SK-N-SH treated with all-trans-retinoic acid at 6 μM for 48 hours (cell line): ENCODE data around the gene PTPRH.

Experiments
- ATAC-seq: fragments of 200-7000 bp; cut with Tn5 transposase; 3 replicates; pipeline ENCODE4 v1.9.1; 2020; ENCODE audit warnings: mild to moderate bottlenecking, moderate library complexity
- ARNTL ChIP-seq: fragments of 450-650 bp; formaldehyde crosslinking; IDR thresholded peaks from 2 replicates; pipeline ENCODE4 v1.5.0; 2020; ENCODE audit warnings: low read depth, mild to moderate bottlenecking, moderate library complexity, borderline replicate concordance
- BACH2 ChIP-seq: fragments of 250-450 bp; sonication (Bioruptor Pico); IDR thresholded peaks from 2 replicates; pipeline ENCODE4 v1.9.0; 2021; ENCODE audit warnings: mild to moderate bottlenecking, borderline replicate concordance
- CREB5 ChIP-seq: fragments of 250-450 bp; sonication (Bioruptor Pico); IDR thresholded peaks from 2 replicates; pipeline ENCODE4 v1.5.1; 2020; ENCODE audit warnings: low read depth, mild to moderate bottlenecking, moderate library complexity
- CSRNP3 ChIP-seq: fragments of 250-450 bp; sonication (Bioruptor Pico); IDR thresholded peaks from 2 replicates; pipeline ENCODE4 v1.5.1; 2021; ENCODE audit warnings: mild to moderate bottlenecking, moderate library complexity
- ESRRG ChIP-seq: fragments of 250-450 bp; sonication (Bioruptor Pico); IDR thresholded peaks from 2 replicates; pipeline ENCODE4 v1.6.1; 2021; ENCODE audit warnings: mild to moderate bottlenecking
- ISL1 ChIP-seq: fragments of 250-450 bp; sonication (Bioruptor Pico); IDR thresholded peaks from 2 replicates; pipeline ENCODE4 v2.1.2; 2022; ENCODE audit warnings: mild to moderate bottlenecking, moderate library complexity
- OSR1 ChIP-seq: fragments of 250-450 bp; sonication (Bioruptor Pico); IDR thresholded peaks from 2 replicates; pipeline ENCODE4 v1.8.0; 2022; ENCODE audit warnings: moderate library complexity, mild to moderate bottlenecking, inconsistent platforms
- PATZ1 ChIP-seq: fragments of 250-450 bp; sonication (Bioruptor Pico); IDR thresholded peaks from 2 replicates; pipeline ENCODE4 v1.8.0; 2020; ENCODE audit warnings: mild to moderate bottlenecking, moderate library complexity, borderline replicate concordance
- PPARA ChIP-seq: fragments of 250-450 bp; sonication (Bioruptor Pico); IDR thresholded peaks from 2 replicates; pipeline ENCODE4 v1.5.0; 2020; ENCODE audit warnings: mild to moderate bottlenecking, borderline replicate concordance
- RARB ChIP-seq: fragments of 250-450 bp; sonication (Bioruptor Pico); IDR thresholded peaks from 2 replicates; pipeline ENCODE4 v1.8.0; 2021; ENCODE audit warnings: mild to moderate bottlenecking, moderate library complexity
- TCF4 ChIP-seq: fragments of 250-450 bp; sonication (Bioruptor Pico); IDR thresholded peaks from 2 replicates; pipeline ENCODE4 v1.8.0; 2021; ENCODE audit warnings: mild to moderate bottlenecking, moderate library complexity, borderline replicate concordance
- TSHZ2 ChIP-seq: fragments of 250-450 bp; sonication (Bioruptor Pico); IDR thresholded peaks from 2 replicates; pipeline ENCODE4 v1.5.0; 2020; ENCODE audit warnings: mild to moderate bottlenecking, moderate library complexity
- ZFP30 ChIP-seq: fragments of 450-650 bp; formaldehyde crosslinking; IDR thresholded peaks from 2 replicates; pipeline ENCODE4 v1.5.0; 2022; ENCODE audit warnings: mild to moderate bottlenecking, moderate library complexity
- ZNF565 ChIP-seq: fragments of 450-650 bp; formaldehyde crosslinking; conservative IDR thresholded peaks from 2 replicates; pipeline ENCODE4 v1.5.0; 2020; ENCODE audit warnings: low read depth, mild to moderate bottlenecking, moderate library complexity
- ZNF70 ChIP-seq: fragments of 450-650 bp; formaldehyde crosslinking; IDR thresholded peaks from 2 replicates; pipeline ENCODE4 v1.5.0; 2020; ENCODE audit warnings: mild to moderate bottlenecking, moderate library complexity
- ZNF8 ChIP-seq: fragments of 450-650 bp; formaldehyde crosslinking; IDR thresholded peaks from 2 replicates; pipeline ENCODE4 v1.5.0; 2020; ENCODE audit warnings: mild to moderate bottlenecking, moderate library complexity

PTPRH gene

GRCh38 chr19:55174425-55175116 is 34.7 kb downstream of the PTPRH start:
- no peak for ATAC-seq
- TF ChIP-seq ZNF8 (CRISPR knock-in tag) (no peak), PATZ1 (CRISPR knock-in tag) (no peak), OSR1 (no peak), ZNF565 (CRISPR knock-in tag) (no peak), TCF4 (CRISPR knock-in tag) (no peak), CREB5 (CRISPR knock-in tag) (no peak), TSHZ2 (CRISPR knock-in tag) (no peak), CSRNP3 (CRISPR knock-in tag) (no peak), BACH2 (CRISPR knock-in tag) (no peak), PPARA (no peak)
- TF ChIP-seq, all 23 proteins: peak for 0

- ATAC-seq, result no peak
- TF ChIP-seq BACH2 (CRISPR knock-in tag), result no peak
- no peak for TF ChIP-seq ESRRG (CRISPR knock-in tag)
- no peak for TF ChIP-seq PATZ1 (CRISPR knock-in tag)
- TF ChIP-seq ISL1 (CRISPR knock-in tag), result no peak
- no peak for TF ChIP-seq ARNTL
- TF ChIP-seq, all 23 proteins: peak for 0
Measured at GRCh38 chr19:55173714-55174409, 35.4 kb downstream of the PTPRH start.

- ATAC-seq, result no peak
- no peak for TF ChIP-seq RARB
- no peak for TF ChIP-seq ZFP30 (CRISPR knock-in tag)
- TF ChIP-seq ARNTL, result no peak
- TF ChIP-seq ISL1 (CRISPR knock-in tag), result no peak
- TF ChIP-seq ZNF70, result no peak
- no peak for TF ChIP-seq TSHZ2 (CRISPR knock-in tag)
- no peak for TF ChIP-seq ESRRG (CRISPR knock-in tag)
- no peak for TF ChIP-seq PATZ1 (CRISPR knock-in tag)
Measured at GRCh38 chr19:55173186-55173713, 36.1 kb downstream of the PTPRH start.
